Kidney epithelial cell (primary cell): ENCODE measurements around the gene MUC13. TPM values are rescaled to one million over a fixed set of nuclear protein-coding genes. Genes with fewer than 3 reads are reported as not detected.

ENCODE experiments used
- DNase-seq: peaks from one replicate; pipeline ENCODE4 v3.0.0-alpha.2; 2010; ENCODE audit warnings: low read depth
- H3K27me3 ChIP-seq: 2 replicates; pipeline ENCODE4 v1.6.0; 2011; ENCODE audit warnings: low read length; ENCODE audit not compliant: control insufficient read depth, insufficient read depth
- H3K36me3 ChIP-seq: 2 replicates; pipeline ENCODE4 v1.5.1; 2011; ENCODE audit warnings: low read length; ENCODE audit not compliant: control insufficient read depth, insufficient read depth
- H3K4me3 ChIP-seq: 2 replicates; pipeline ENCODE4 v1.5.1; 2011; ENCODE audit warnings: low read depth, mild to moderate bottlenecking, control low read depth, low read length
- CTCF ChIP-seq: IDR thresholded peaks from 2 replicates; pipeline ENCODE4 v1.5.1; 2011; ENCODE audit warnings: mild to moderate bottlenecking, moderate library complexity, low read length, control low read depth, inconsistent platforms; ENCODE audit not compliant: insufficient read depth, poor library complexity, severe bottlenecking
- total RNA-seq: library from RNA; depleted of rRNA; stranded (reverse); fragments of >200 nt; gene quantifications from 2 replicates; pipeline ENCODE4 v1.2.3, GENCODE V29; 2015

The MUC13 gene
- total RNA-seq, 1 donor from 2014 or later: not detected

DNA sequence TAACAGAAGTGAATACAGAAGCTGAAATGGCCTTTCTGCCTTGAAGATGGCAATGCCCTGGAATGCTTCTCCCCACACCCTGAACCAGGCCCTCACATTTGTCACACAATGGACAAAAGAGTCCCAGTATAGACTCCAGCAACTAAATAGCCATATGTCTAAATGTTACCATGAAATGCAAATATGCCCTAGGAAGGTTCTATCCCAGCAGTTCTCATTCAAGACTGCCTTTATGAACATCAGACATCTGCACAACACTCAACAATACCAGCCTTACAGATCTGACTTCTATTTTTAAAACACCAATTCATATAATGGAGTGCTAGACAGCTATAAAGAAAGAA lies 55.2 kb downstream of the MUC13 start:
- no peak for DNase-seq
- TF ChIP-seq CTCF: no peak
- Histone ChIP-seq H3K4me3 (no peak overlapping the region), H3K27me3 (no peaks in the 10 kb centered on the region), H3K36me3 (no peaks in the 10 kb centered on the region)

GRCh38 chr3:124878561-124879336 lies 55.8 kb downstream of the MUC13 start:
- DNase-seq: peak; percentile 67
- Histone ChIP-seq H3K27me3 (no peaks in the 10 kb centered on the region), H3K36me3 (no peaks in the 10 kb centered on the region), H3K4me3 (no peak overlapping the region)
- no peak for TF ChIP-seq CTCF

- Histone ChIP-seq H3K36me3 (no peaks in the 10 kb centered on the region), H3K27me3 (no peaks in the 10 kb centered on the region), H3K4me3 (no peak overlapping the region)
- TF ChIP-seq CTCF: no peak
- no peak for DNase-seq
These were observed 56.9 kb downstream of the MUC13 start for GRCh38 chr3:124877674-124878073.

- TF ChIP-seq CTCF: no peak
- DNase-seq: no peak
- H3K27me3 ChIP-seq: no peaks in the 10 kb centered on the region
- no peaks in the 10 kb centered on the region for H3K36me3 ChIP-seq
- no peak overlapping the region for H3K4me3 ChIP-seq
These were observed 58.1 kb downstream of the MUC13 start for GRCh38 chr3:124876401-124876878.

DNA sequence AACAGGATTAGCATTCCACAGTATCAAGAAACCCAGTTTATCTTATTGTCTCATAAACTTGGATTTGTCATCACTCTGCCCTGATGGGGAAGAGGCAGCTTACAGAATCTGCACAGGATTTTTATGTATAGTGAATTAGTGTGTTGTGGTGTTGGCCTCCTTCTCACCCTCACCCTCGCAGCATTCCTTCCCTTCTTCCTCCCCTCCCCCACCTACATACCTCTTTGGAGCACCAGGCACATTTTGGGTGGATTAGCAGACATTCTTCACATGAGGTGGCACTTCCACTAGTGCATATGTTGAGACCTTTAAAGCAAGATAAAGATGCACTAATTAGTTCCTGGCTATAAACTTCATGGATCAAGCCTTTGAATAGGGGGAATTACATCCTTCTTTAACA lies 61.3 kb downstream of the MUC13 start:
- Histone ChIP-seq H3K4me3 (no peak overlapping the region), H3K36me3 (no peaks in the 10 kb centered on the region), H3K27me3 (no peaks in the 10 kb centered on the region)
- TF ChIP-seq CTCF: no peak
- no peak for DNase-seq

- Histone ChIP-seq H3K27me3 (no peaks in the 10 kb centered on the region), H3K36me3 (no peaks in the 10 kb centered on the region), H3K4me3 (no peak overlapping the region)
- TF ChIP-seq CTCF: no peak
- DNase-seq: no peak
These were observed 67.0 kb downstream of the MUC13 start for GRCh38 chr3:124867511-124867910.
